ENCODE measurements around the gene SERPINE3.
A peak's percentile ranks its signal among the peaks of the same experiment; 100 is the strongest.

The SERPINE3 gene

DNA sequence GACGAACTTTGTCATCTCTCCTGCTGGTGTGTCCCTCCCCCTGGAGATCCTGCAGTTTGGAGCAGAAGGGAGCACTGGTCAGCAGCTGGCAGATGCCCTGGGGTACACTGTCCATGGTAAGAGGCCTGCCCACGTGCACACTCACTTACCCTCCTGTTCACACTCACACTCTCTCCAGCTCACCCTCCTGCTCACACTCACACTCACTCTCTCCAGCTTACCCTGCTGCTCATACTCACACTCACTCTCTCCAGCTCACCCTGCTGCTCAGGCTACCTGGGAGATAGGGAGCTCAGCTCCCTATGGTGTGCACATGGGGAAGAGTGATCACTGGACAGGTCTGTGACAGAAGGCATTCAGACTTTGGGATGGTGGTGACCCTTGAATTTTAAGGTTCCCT is 1.7 kb downstream of the SERPINE3 start:
- Mint-ChIP-seq H3K4me1 (no peaks in the 10 kb centered on the region), H3K9me3 (no peaks in the 10 kb centered on the region), H3K36me3 (peaks cover 1% of the 10 kb centered on the region), H3K27ac (no peak overlapping the region), H3K27me3 (no peaks in the 10 kb centered on the region), H3K4me3 (no peak overlapping the region)

DNA sequence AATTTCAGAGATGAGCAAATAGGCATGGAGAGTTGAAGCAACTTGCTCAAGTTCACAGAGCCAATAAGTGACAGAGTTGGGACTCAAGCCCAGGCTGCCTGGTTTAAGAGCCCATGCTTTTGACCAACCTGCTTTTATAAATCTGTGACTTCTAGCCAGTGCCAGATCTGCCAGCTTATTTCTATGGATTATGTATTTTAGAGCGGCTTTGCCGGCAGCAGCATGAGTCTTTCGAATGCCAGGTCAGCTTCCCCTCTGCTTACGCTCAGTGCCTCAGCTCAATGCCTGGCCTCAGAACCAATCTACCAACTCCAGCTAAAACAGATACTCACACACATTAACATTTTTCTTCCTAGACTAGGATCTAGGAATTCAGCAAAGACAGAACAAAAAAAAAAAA is 2.3 kb downstream of the SERPINE3 start:
- peaks cover 1% of the 10 kb centered on the region for H3K36me3 Mint-ChIP-seq
- H3K27ac Mint-ChIP-seq = no peak overlapping the region
- no peaks in the 10 kb centered on the region for H3K27me3 Mint-ChIP-seq
- no peaks in the 10 kb centered on the region for H3K4me1 Mint-ChIP-seq
- no peak overlapping the region for H3K4me3 Mint-ChIP-seq
- H3K9me3 Mint-ChIP-seq = no peaks in the 10 kb centered on the region

DNA sequence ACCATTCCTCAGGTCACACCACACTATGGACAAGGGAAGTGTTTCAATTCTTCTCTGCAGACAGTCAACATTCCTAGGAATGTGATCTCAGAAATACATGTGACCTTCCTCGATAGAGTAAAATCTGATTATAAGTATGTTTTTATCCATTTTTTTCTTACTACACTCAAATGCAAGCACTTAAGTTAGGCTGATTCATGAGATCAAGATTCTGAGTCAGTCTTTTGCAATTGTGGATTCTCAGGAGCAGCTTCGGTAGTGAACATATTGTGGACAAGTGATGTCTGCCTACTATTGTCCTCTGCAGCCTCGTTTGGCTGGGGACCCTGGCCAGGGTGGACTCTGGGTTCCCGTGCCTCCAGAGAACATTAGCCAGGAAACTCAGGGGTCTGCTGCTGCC is 3.2 kb downstream of the SERPINE3 start:
- Mint-ChIP-seq H3K9me3 (no peaks in the 10 kb centered on the region), H3K4me3 (no peak overlapping the region), H3K27me3 (no peaks in the 10 kb centered on the region), H3K36me3 (peaks cover 1% of the 10 kb centered on the region), H3K27ac (no peak overlapping the region), H3K4me1 (no peaks in the 10 kb centered on the region)

DNA sequence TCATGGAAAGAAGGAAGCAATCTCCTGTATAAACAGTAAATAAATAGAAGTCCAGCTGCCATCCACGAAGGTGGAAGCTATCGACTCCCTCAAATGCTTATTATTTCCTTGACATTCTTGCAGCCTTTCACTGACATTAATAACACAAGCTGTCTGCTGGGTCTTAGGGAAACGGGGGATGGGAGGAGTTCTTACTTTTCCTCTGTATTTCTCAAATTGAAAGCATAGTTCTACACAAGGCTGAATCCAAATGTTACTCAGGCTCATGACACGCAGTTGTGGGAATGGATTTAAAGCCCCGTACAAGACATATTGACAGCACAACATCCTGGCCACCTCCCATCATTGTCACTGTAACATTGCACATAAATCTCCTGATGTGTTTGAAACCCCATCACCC is 4.0 kb downstream of the SERPINE3 start:
- Mint-ChIP-seq H3K4me3 (no peak overlapping the region), H3K36me3 (peaks cover 1% of the 10 kb centered on the region), H3K27me3 (no peaks in the 10 kb centered on the region), H3K4me1 (no peaks in the 10 kb centered on the region), H3K9me3 (no peaks in the 10 kb centered on the region), H3K27ac (no peak overlapping the region)

DNA sequence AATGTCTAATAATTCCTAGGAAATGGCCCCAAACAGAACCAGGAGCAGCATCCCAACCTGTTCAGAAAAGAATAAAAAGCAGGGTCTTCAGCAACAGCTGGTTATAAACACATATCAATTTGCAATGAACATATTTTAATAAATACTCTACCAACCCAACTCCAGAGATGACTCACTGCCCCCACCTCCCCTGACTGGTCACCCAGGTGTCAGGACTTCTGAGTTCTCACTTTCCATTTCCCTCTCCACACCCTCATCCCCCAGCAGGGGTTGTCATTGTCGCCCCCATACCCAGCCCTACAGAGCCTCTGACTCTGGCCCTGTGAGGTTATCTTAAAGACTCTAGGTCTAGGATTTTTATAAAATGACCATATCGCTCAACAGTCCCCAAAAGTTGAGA is 6.9 kb downstream of the SERPINE3 start:
- Mint-ChIP-seq H3K27ac (no peak overlapping the region), H3K9me3 (no peaks in the 10 kb centered on the region)

DNA sequence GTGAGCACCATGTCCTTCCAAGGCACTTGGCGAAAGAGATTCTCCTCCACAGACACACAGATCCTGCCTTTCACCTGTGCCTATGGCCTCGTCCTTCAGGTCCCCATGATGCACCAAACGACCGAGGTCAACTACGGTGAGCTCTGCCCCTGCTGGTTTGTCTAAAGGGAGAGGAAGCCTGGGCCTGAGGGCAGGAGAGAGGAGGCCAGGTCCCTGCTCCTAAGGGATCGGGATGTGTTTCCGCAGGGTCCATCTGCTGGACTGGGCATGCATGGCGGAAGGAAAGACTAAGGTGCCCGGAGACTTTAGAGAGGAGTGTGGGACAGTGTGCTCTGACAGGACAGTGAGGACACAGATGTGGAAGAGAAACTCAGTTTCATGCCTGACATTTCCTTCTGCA is 7.6 kb downstream of the SERPINE3 start:
- Mint-ChIP-seq H3K27ac (no peak overlapping the region), H3K27me3 (no peaks in the 10 kb centered on the region), H3K4me3 (no peak overlapping the region), H3K4me1 (no peaks in the 10 kb centered on the region), H3K36me3 (peaks cover 2% of the 10 kb centered on the region), H3K9me3 (peaks cover 4% of the 10 kb centered on the region)

More for the DNA sequence above, 6.9 kb downstream of the SERPINE3 start:
- Mint-ChIP-seq H3K4me1 (no peaks in the 10 kb centered on the region), H3K36me3 (no peaks in the 10 kb centered on the region), H3K27me3 (no peaks in the 10 kb centered on the region), H3K4me3 (no peak overlapping the region)

DNA sequence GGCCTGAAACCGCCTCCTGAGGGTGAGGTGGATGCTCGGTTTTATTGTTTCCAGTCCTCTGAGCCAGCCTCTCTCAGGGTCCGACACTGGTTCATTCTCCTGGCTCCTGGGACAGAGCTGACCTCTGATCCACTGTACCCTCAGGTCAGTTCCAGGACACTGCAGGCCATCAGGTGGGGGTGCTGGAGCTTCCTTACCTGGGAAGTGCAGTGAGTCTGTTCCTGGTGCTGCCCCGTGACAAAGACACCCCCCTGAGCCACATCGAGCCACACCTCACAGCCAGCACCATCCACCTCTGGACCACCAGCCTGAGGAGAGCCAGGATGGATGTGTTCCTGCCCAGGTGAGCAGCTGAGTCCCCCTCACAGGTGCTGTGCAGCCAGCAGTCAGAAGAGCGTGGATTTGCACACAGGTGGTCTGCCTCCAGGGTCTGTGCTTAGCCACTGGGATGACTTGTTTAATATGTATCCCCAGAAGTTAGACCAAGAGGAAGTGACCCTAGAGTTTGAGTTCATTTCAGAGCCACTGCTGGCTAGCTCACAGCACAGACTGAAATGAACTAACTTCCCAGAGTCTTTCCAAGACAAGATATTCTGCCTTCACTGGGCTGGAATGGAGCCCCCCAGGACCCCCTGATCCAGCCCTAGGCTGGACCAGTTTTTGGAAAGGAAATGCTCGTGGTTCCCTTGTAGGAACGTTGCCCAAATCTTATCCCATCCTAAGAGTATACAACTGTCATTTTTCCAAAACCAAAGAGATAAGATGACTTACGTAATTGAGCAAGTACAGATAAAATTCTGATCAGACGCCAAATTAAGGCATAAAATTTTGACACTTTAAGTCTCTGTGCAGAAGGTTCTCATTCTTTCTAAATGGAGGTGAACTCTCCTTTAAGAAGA is 8.8 kb downstream of the SERPINE3 start:
- no peaks in the 10 kb centered on the region for H3K27me3 Mint-ChIP-seq
- H3K4me3 Mint-ChIP-seq = no peak overlapping the region
- peaks cover 10% of the 10 kb centered on the region for H3K9me3 Mint-ChIP-seq
- H3K36me3 Mint-ChIP-seq = peaks cover 7% of the 10 kb centered on the region
- no peak overlapping the region for H3K27ac Mint-ChIP-seq
- H3K4me1 Mint-ChIP-seq = no peaks in the 10 kb centered on the region

DNA sequence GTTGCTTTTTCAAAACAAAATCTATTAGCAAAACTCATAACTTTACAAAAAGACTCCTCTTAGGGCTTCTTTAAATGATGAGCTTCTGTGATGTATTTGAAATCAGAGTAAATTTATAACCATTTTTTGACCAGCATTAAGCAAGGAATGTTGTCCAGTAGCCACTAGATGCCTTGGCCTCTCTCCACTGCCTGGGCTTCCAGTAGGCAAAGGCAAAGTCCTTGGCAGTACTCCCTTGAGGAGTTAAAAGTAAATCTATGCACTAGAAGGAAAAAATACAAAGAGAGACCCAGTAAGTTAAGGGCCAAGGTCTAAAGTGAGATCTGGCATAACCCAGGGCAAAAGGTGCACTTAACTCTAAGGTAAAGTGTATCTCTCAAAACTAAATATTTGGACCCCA is 9.5 kb downstream of the SERPINE3 start:
- Mint-ChIP-seq H3K4me3 (no peak overlapping the region), H3K27me3 (no peaks in the 10 kb centered on the region), H3K27ac (no peak overlapping the region), H3K9me3 (peaks cover 10% of the 10 kb centered on the region), H3K36me3 (peaks cover 7% of the 10 kb centered on the region), H3K4me1 (no peaks in the 10 kb centered on the region)

DNA sequence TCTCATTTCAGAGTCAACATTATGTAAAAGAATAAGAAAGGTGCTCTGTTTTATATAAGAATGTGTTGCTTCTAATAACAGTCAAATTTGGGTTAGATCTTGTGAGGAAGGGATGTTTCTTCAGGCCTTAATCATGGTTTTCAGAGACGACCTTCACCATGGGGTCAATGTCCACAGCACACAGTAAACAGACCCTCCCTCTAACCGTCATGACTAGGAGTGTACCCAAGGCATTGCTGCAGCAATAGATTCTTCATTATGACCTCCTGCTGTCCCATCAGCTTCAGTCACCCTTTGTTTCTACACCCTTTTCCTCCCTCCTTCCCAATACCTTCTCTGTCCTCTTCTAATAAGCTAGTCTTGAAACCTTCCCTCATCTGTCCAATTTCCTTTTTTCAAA is 15.7 kb downstream of the SERPINE3 start:
- no peaks in the 10 kb centered on the region for H3K27me3 Mint-ChIP-seq
- no peak overlapping the region for H3K27ac Mint-ChIP-seq

DNA sequence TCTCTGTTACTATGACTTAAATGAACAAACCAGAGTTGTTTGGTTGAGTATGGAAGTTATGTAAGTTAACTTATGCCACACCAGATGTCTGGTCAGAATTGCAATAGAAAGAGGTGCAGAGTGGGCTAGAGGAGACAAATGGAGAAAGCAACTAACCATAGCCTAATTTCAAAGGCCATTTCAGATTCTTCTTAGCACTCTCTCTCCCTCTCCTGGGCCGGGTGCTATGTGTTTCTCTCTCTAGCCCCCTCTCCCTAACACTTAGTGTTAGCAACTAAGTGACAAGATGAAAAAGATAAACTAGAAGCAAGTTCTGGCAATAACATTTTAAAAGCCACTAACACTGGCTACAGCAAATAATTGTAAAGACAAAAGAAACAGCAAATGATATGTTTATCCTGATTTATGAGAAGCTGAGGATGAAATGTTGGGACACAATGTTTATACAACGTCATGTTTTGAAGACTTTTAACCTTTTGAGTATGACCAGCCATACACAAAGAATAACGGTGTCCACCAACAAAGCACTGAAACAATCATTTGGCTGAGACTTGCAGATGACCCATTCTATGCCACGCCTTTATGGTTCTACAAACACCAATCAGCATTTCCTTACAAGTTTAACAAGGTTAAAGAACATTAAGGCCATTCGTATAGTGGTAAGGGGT is 18.6 kb downstream of the SERPINE3 start:
- Mint-ChIP-seq H3K4me3 (no peak overlapping the region), H3K4me1 (peaks cover under 1% of the 10 kb centered on the region), H3K9me3 (no peaks in the 10 kb centered on the region), H3K27ac (no peak overlapping the region), H3K36me3 (peaks cover 13% of the 10 kb centered on the region), H3K27me3 (no peaks in the 10 kb centered on the region)

More for the DNA sequence above, 15.7 kb downstream of the SERPINE3 start:
- Mint-ChIP-seq H3K36me3 (peaks cover 7% of the 10 kb centered on the region), H3K9me3 (peaks cover 10% of the 10 kb centered on the region), H3K4me1 (no peaks in the 10 kb centered on the region), H3K4me3 (no peak overlapping the region)

DNA sequence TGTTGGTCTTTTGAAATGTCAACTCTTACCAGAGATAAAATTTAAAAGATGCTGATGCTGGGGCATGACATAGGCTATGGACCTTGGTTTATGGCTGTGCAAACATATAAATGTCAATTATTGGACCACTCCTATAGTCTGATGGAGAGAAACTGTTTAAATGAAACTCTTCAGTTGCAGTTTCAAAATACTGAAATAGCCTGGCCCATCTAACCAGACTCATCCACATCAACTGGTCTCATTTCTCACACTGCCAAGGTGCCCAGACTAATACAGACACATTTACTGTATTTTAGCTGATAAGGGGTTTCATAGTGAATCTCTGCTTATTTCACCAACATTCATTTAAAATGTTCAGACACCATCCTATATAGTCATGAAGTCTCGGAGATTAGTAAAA is 19.9 kb downstream of the SERPINE3 start:
- Mint-ChIP-seq H3K27me3 (no peaks in the 10 kb centered on the region), H3K4me1 (peaks cover 6% of the 10 kb centered on the region), H3K27ac (no peak overlapping the region), H3K4me3 (no peak overlapping the region), H3K9me3 (no peaks in the 10 kb centered on the region), H3K36me3 (peaks cover 14% of the 10 kb centered on the region)

DNA sequence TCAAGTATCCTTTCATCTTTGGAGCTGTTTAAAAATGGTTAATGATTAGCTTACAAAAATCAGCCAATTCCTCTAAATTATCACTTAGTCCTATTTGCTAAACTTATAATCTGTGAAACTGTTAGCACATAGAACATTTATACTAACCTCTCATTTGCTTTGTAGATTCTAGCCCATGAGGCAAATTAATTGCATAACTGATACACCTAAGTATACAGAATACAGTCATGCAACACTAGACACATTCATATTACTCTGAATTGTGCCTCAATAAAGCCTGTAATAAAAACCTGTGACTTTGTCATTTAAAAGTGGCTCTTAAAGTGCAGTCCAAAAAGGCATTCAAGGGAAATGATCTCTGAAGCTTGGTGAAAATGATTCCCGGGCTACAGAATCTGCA is 21.0 kb downstream of the SERPINE3 start:
- H3K27me3 Mint-ChIP-seq = no peaks in the 10 kb centered on the region
- H3K4me3 Mint-ChIP-seq = no peak overlapping the region
- H3K4me1 Mint-ChIP-seq = peaks cover 6% of the 10 kb centered on the region
- no peaks in the 10 kb centered on the region for H3K9me3 Mint-ChIP-seq
- H3K27ac Mint-ChIP-seq = no peak overlapping the region
- peaks cover 15% of the 10 kb centered on the region for H3K36me3 Mint-ChIP-seq

DNA sequence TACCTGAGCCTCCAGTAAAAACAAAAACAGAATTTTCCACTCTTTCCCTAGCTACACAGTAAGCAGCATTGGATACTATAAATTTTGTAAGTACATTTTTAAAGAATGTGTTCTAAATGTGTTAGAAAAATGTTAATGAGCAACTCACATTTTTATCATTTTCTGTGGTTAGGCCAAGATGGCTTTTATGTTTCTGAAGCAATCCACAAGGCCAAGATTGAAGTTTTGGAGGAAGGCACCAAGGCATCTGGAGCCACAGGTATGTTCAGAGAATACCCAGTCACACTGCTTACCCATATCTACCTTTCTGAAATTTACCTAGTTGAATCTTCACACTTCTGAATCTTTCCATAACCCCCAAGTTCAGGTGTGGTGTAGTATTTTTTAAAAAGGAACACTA is 21.6 kb downstream of the SERPINE3 start:
- Mint-ChIP-seq H3K9me3 (no peaks in the 10 kb centered on the region), H3K36me3 (peaks cover 15% of the 10 kb centered on the region), H3K27ac (no peak overlapping the region), H3K4me3 (no peak overlapping the region), H3K27me3 (no peaks in the 10 kb centered on the region), H3K4me1 (peaks cover 6% of the 10 kb centered on the region)

DNA sequence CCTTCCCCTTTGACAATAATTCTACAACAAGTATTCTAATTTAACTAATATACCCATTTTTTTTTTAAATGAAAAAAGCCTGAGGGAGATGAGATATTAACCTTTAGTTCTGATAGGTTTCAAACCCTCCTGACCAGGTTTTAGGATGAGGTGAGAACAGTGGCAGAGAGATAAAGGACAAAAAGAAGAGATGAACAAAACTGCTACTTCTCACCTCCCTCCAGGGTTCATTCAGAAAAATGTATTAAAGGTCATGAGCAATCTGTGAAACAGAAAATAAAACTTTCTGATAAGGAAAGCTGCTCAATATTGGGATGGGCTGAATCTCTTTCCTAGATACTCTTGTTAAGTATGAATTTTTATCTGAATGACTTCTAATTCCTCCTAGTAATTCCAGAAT is 24.1 kb downstream of the SERPINE3 start:
- Mint-ChIP-seq H3K4me1 (peaks cover 6% of the 10 kb centered on the region), H3K27ac (peak overlapping the region; percentile 3), H3K4me3 (no peak overlapping the region), H3K27me3 (no peaks in the 10 kb centered on the region), H3K9me3 (no peaks in the 10 kb centered on the region), H3K36me3 (peaks cover 20% of the 10 kb centered on the region)

DNA sequence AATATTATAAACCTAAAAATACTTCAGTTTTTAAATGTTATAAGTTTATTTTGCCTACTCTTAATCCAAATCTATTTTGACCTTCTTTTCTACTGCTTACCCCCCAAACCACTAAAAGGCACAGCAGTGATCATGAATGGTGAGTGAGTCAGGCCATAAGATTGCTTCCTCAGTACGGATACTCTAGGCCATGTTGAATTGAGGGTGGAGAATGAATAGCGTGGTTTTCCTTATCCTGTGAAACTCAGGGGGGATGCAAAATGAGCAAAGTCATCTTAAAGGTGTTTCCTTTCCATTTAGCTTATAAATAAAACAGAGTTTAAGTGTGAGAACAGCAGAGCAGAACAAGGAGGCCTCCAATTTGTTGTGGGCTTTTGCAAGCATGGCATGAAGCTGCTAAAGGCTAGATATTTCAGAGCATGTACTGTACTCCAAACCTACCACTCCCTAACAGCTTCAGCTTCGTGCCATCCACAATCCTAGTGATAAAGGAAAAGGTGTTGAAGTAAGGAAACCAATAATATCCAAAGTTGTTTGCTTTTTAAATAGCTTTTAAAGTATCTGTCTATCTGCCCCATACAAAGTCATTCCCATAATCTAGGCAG is 25.0 kb downstream of the SERPINE3 start:
- H3K27ac Mint-ChIP-seq = no peak overlapping the region
- no peaks in the 10 kb centered on the region for H3K27me3 Mint-ChIP-seq
- no peak overlapping the region for H3K4me3 Mint-ChIP-seq
- peaks cover 26% of the 10 kb centered on the region for H3K36me3 Mint-ChIP-seq
- H3K4me1 Mint-ChIP-seq = peaks cover 12% of the 10 kb centered on the region
- no peaks in the 10 kb centered on the region for H3K9me3 Mint-ChIP-seq

DNA sequence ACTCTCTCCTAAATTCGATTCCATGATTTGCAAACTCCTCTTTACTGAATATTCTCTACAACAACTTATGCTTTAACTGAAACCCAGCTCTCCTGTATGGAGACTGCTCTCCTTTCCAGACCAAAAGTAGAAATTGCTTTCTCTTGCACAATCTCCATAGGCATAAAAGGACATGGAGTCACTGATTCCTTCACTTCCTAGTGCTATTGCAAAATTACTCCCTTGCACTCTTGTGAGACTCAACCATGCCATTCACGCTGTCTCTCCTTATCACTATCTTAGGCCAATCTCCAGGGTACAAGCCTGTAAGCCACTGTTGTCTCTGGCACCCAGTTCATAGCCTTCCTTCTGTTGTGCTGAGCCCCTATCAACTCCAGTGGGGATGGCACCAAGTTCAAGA is 30.6 kb downstream of the SERPINE3 start:
- H3K36me3 Mint-ChIP-seq = peaks cover 21% of the 10 kb centered on the region
- H3K9me3 Mint-ChIP-seq = no peaks in the 10 kb centered on the region
- H3K27ac Mint-ChIP-seq = peak overlapping the region; percentile 36
- H3K4me1 Mint-ChIP-seq = peaks cover 5% of the 10 kb centered on the region
- H3K27me3 Mint-ChIP-seq = no peaks in the 10 kb centered on the region
- no peak overlapping the region for H3K4me3 Mint-ChIP-seq

Measured in activated naive CD4-positive, alpha-beta T cell treated with anti-CD3 and anti-CD28 coated beads, Interleukin-2, amount 50 U/mL, for 24 hours (primary cell).